Omental fat pad (tissue), 4 donors: Measurements from ENCODE around the gene SPRED2. TPM values are rescaled to one million over a fixed set of nuclear protein-coding genes. Genes with fewer than 3 reads are reported as not detected.

Source experiments
- ATAC-seq: fragments of 150-250 bp; one replicate; pipeline ENCODE4 v1.9.1; 2016; ENCODE audit warnings: mild to moderate bottlenecking, moderate library complexity; ENCODE audit not compliant: low FRiP score
- DNase-seq: peaks from one replicate; pipeline ENCODE4 v3.0.0-alpha.2; 2019; ENCODE audit warnings: low spot score
- CTCF ChIP-seq, 3 donors: fragments of 450-650 bp; IDR thresholded peaks; one replicate each; pipeline ENCODE4 v1.5.1; 2016 to 2017; ENCODE audit warnings: antibody characterized with exemption in 3 of 3, mild to moderate bottlenecking in 3 of 3, moderate library complexity in 2 of 3
- total RNA-seq, 4 donors: library from RNA; depleted of rRNA; stranded (reverse); fragments of >200 nt; gene quantifications; one replicate each; pipeline ENCODE4 v1.1.0, GENCODE V29; 2016

The SPRED2 gene
- total RNA-seq, 4 donors from 2014 or later = 22.9 to 45.4 (median 26.6) TPM

GRCh38 chr2:65458999-65459398 lies 26.6 kb upstream of the SPRED2 start:
- ATAC-seq = no peak
- no peak for DNase-seq
- no peak for TF ChIP-seq CTCF (IDR thresholded peaks at IDR 0.05)

GRCh38 chr2:65456886-65457285 lies 24.5 kb upstream of the SPRED2 start:
- ATAC-seq (no peak), DNase-seq (no peak)
- no peak for TF ChIP-seq CTCF (IDR thresholded peaks at IDR 0.05)

- ATAC-seq (no peak), DNase-seq (no peak)
- no peak for TF ChIP-seq CTCF (IDR thresholded peaks at IDR 0.05)
Measured at GRCh38 chr2:65456064-65456463, 23.7 kb upstream of the SPRED2 start.

- ATAC-seq (no peak), DNase-seq (no peak)
- TF ChIP-seq CTCF (IDR thresholded peaks at IDR 0.05) = no peak
Measured at GRCh38 chr2:65453916-65454315, 21.5 kb upstream of the SPRED2 start.

- no peak for TF ChIP-seq CTCF (IDR thresholded peaks at IDR 0.05)
- DNase-seq (no peak), ATAC-seq (no peak)
Measured at GRCh38 chr2:65452150-65452895, 19.9 kb upstream of the SPRED2 start.

- no peak for ATAC-seq
- TF ChIP-seq CTCF (IDR thresholded peaks at IDR 0.05) = no peak
- DNase-seq = no peak
Measured at GRCh38 chr2:65450810-65451209, 18.4 kb upstream of the SPRED2 start.

GRCh38 chr2:65450393-65450792 lies 18.0 kb upstream of the SPRED2 start:
- DNase-seq (no peak), ATAC-seq (no peak)
- no peak for TF ChIP-seq CTCF (IDR thresholded peaks at IDR 0.05)
